GM12878 (cell line): ENCODE data around the gene ABI3. TPM values are rescaled to one million over a fixed set of nuclear protein-coding genes. Genes with fewer than 3 reads are reported as not detected.

Source experiments
- BMI1 ChIP-seq: fragments of 450-650 bp; IDR thresholded peaks from 2 replicates; pipeline ENCODE4 v1.6.1; 2016; ENCODE audit warnings: mild to moderate bottlenecking, moderate library complexity, borderline replicate concordance
- BRCA1 ChIP-seq: IDR thresholded peaks from 2 replicates; pipeline ENCODE4 v1.6.1; 2011; ENCODE audit warnings: low read depth, low read length, improper control_type of control experiment
- CREB1 ChIP-seq: IDR thresholded peaks from 2 replicates; pipeline ENCODE4 v1.6.1; 2012; ENCODE audit warnings: low read depth, mild to moderate bottlenecking, inconsistent platforms
- ESRRA ChIP-seq: IDR thresholded peaks from 2 replicates; pipeline ENCODE4 v1.6.1; 2012; ENCODE audit warnings: mild to moderate bottlenecking, low read length, improper control_type of control experiment
- EZH2 ChIP-seq: IDR thresholded peaks from 2 replicates; pipeline ENCODE4 v1.6.1; 2012; ENCODE audit warnings: low read depth, mild to moderate bottlenecking, control low read depth, inconsistent platforms, low read length, borderline replicate concordance; ENCODE audit not compliant: control insufficient read depth
- MTA3 ChIP-seq: IDR thresholded peaks from 2 replicates; pipeline ENCODE4 v1.6.1; 2012; ENCODE audit warnings: low read length, inconsistent platforms, borderline replicate concordance
- RAD51 ChIP-seq: fragments of 450-650 bp; IDR thresholded peaks from 2 replicates; pipeline ENCODE4 v1.6.1; 2016; ENCODE audit warnings: moderate library complexity, mild to moderate bottlenecking, inconsistent platforms
- polyA plus RNA-seq, 11 experiments: library from polyadenylated mRNA; depleted of rRNA in 4 of 11; unstranded in 6 of 11; stranded (reverse) in 5 of 11; fragments of >200 nt; fragmentation: Nextera tagmentation in 4 of 11; fragmentation: Illumina TruSeq in 1 of 11; extraction: Ambion mirVana in 4 of 11; extraction: Trizol in 1 of 11; gene quantifications; 1 replicate in 1 of 11; 2 replicates in 10 of 11; pipeline versions ENCODE4 v1.2.1 to v1.2.3, GENCODE V29; 2011 to 2016; ENCODE audit warnings: inconsistent platforms in 2 of 11, missing spikeins in 2 of 11, low read depth in 1 of 11
- total RNA-seq, 4 experiments: library from RNA; depleted of rRNA in 3 of 4; stranded (reverse); fragments of >200 nt in 3 of 4; fragmentation: Illumina TruSeq in 1 of 4; extraction: Trizol in 1 of 4; gene quantifications; 2 replicates each; pipeline versions ENCODE4 v1.2.1 to v1.2.3, GENCODE V29; 2013 to 2021
- TF ChIP-seq, protein P1 (sequence below): fragments of 450-650 bp; IDR thresholded peaks from 2 replicates; pipeline ENCODE4 v1.6.1; 2017; ENCODE audit warnings: mild to moderate bottlenecking, moderate library complexity
- TF ChIP-seq, protein P2 (sequence below): IDR thresholded peaks from 2 replicates; pipeline ENCODE4 v1.6.1; 2011; ENCODE audit warnings: low read depth, low read length, improper control_type of control experiment, borderline replicate concordance
- TF ChIP-seq, protein P3 (sequence below): fragments of 450-650 bp; IDR thresholded peaks from 2 replicates; pipeline ENCODE4 v1.6.1; 2017; ENCODE audit warnings: mild to moderate bottlenecking, moderate library complexity
- TF ChIP-seq, protein P4 (sequence below): IDR thresholded peaks from 2 replicates; pipeline ENCODE4 v1.6.1; 2012; ENCODE audit warnings: low read length, inconsistent platforms
- TF ChIP-seq, protein P5 (sequence below): fragments of 450-650 bp; IDR thresholded peaks from 2 replicates; pipeline ENCODE4 v1.6.1; 2016; ENCODE audit warnings: mild to moderate bottlenecking
- TF ChIP-seq, protein P6 (sequence below): IDR thresholded peaks from 2 replicates; pipeline ENCODE4 v1.6.1; 2011; ENCODE audit warnings: mild to moderate bottlenecking, low read depth, low read length, moderate library complexity; ENCODE audit not compliant: insufficient replicate concordance

The ABI3 gene
- total and polyA plus RNA-seq, 10 of the 15 experiments (the other 5 are each of a cell fraction or from before 2014, with no cell fraction given) = 13.4 to 109 (median 51.1) TPM

DNA sequence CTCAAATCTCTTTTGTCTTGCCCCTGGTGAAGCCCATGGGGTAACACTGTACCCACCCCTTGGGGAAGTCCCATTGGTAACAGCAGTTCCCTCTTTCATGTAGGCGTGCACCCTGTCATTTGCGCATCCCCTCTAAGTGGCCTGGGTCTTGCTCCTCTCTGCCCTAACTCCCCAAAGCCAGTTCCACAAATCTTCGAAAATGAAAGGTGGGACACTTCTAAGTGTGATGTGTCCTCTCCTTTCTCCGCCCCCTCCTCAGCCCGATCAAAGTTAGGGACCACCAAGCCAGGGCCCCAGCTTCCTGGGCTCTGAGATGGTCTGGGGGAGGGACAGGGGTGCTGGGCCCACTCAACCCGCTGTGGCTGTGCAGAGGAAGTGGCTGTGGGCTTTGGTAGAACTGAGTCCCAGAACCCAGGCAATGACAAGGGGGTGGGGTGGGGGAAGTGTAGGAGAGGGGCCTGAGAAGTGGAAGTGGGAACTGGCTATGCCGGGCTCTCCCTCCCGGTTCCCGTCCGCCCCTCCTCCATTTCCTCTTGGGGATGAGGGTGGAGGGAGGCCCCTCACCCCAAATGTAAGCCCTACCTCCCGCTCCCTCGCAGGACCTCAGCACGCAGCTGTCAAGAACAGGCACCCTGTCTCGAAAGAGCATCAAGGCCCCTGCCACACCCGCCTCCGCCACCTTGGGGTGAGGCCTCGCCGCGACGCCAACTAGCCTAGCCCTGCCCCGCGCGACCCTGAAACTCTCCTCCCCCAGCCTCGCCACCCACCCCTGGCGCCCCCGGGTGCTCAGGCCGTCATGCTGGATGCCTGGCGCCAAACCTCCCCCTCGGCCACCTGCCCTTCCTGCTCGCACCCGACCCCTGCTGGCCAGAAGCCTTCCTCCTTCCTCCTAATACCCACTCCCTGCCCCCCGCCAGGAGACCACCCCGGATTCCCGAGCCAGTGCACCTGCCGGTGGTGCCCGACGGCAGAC lies 8.7 kb downstream of the ABI3 start (continued):
- TF ChIP-seq, protein P1, sequence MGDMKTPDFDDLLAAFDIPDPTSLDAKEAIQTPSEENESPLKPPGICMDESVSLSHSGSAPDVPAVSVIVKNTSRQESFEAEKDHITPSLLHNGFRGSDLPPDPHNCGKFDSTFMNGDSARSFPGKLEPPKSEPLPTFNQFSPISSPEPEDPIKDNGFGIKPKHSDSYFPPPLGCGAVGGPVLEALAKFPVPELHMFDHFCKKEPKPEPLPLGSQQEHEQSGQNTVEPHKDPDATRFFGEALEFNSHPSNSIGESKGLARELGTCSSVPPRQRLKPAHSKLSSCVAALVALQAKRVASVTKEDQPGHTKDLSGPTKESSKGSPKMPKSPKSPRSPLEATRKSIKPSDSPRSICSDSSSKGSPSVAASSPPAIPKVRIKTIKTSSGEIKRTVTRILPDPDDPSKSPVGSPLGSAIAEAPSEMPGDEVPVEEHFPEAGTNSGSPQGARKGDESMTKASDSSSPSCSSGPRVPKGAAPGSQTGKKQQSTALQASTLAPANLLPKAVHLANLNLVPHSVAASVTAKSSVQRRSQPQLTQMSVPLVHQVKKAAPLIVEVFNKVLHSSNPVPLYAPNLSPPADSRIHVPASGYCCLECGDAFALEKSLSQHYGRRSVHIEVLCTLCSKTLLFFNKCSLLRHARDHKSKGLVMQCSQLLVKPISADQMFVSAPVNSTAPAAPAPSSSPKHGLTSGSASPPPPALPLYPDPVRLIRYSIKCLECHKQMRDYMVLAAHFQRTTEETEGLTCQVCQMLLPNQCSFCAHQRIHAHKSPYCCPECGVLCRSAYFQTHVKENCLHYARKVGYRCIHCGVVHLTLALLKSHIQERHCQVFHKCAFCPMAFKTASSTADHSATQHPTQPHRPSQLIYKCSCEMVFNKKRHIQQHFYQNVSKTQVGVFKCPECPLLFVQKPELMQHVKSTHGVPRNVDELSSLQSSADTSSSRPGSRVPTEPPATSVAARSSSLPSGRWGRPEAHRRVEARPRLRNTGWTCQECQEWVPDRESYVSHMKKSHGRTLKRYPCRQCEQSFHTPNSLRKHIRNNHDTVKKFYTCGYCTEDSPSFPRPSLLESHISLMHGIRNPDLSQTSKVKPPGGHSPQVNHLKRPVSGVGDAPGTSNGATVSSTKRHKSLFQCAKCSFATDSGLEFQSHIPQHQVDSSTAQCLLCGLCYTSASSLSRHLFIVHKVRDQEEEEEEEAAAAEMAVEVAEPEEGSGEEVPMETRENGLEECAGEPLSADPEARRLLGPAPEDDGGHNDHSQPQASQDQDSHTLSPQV = no peak
- TF ChIP-seq RAD51 (no peak), MTA3 (no peak), EZH2 (no peak), BMI1 (no peak), ESRRA (no peak), BRCA1 (no peak), CREB1 (no peak)
- TF ChIP-seq, protein P2, sequence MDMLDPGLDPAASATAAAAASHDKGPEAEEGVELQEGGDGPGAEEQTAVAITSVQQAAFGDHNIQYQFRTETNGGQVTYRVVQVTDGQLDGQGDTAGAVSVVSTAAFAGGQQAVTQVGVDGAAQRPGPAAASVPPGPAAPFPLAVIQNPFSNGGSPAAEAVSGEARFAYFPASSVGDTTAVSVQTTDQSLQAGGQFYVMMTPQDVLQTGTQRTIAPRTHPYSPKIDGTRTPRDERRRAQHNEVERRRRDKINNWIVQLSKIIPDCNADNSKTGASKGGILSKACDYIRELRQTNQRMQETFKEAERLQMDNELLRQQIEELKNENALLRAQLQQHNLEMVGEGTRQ = no peak
- TF ChIP-seq, protein P3, sequence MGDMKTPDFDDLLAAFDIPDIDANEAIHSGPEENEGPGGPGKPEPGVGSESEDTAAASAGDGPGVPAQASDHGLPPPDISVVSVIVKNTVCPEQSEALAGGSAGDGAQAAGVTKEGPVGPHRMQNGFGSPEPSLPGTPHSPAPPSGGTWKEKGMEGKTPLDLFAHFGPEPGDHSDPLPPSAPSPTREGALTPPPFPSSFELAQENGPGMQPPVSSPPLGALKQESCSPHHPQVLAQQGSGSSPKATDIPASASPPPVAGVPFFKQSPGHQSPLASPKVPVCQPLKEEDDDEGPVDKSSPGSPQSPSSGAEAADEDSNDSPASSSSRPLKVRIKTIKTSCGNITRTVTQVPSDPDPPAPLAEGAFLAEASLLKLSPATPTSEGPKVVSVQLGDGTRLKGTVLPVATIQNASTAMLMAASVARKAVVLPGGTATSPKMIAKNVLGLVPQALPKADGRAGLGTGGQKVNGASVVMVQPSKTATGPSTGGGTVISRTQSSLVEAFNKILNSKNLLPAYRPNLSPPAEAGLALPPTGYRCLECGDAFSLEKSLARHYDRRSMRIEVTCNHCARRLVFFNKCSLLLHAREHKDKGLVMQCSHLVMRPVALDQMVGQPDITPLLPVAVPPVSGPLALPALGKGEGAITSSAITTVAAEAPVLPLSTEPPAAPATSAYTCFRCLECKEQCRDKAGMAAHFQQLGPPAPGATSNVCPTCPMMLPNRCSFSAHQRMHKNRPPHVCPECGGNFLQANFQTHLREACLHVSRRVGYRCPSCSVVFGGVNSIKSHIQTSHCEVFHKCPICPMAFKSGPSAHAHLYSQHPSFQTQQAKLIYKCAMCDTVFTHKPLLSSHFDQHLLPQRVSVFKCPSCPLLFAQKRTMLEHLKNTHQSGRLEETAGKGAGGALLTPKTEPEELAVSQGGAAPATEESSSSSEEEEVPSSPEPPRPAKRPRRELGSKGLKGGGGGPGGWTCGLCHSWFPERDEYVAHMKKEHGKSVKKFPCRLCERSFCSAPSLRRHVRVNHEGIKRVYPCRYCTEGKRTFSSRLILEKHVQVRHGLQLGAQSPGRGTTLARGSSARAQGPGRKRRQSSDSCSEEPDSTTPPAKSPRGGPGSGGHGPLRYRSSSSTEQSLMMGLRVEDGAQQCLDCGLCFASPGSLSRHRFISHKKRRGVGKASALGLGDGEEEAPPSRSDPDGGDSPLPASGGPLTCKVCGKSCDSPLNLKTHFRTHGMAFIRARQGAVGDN = peak; percentile 82
- TF ChIP-seq, protein P4, sequence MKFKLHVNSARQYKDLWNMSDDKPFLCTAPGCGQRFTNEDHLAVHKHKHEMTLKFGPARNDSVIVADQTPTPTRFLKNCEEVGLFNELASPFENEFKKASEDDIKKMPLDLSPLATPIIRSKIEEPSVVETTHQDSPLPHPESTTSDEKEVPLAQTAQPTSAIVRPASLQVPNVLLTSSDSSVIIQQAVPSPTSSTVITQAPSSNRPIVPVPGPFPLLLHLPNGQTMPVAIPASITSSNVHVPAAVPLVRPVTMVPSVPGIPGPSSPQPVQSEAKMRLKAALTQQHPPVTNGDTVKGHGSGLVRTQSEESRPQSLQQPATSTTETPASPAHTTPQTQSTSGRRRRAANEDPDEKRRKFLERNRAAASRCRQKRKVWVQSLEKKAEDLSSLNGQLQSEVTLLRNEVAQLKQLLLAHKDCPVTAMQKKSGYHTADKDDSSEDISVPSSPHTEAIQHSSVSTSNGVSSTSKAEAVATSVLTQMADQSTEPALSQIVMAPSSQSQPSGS = no peak
- TF ChIP-seq, protein P5, sequence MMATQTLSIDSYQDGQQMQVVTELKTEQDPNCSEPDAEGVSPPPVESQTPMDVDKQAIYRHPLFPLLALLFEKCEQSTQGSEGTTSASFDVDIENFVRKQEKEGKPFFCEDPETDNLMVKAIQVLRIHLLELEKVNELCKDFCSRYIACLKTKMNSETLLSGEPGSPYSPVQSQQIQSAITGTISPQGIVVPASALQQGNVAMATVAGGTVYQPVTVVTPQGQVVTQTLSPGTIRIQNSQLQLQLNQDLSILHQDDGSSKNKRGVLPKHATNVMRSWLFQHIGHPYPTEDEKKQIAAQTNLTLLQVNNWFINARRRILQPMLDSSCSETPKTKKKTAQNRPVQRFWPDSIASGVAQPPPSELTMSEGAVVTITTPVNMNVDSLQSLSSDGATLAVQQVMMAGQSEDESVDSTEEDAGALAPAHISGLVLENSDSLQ = no peak
- TF ChIP-seq, protein P6, sequence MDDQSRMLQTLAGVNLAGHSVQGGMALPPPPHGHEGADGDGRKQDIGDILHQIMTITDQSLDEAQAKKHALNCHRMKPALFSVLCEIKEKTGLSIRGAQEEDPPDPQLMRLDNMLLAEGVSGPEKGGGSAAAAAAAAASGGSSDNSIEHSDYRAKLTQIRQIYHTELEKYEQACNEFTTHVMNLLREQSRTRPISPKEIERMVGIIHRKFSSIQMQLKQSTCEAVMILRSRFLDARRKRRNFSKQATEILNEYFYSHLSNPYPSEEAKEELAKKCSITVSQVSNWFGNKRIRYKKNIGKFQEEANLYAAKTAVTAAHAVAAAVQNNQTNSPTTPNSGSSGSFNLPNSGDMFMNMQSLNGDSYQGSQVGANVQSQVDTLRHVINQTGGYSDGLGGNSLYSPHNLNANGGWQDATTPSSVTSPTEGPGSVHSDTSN = no peak
